Glutamatergic neuron (in vitro differentiated cells): ENCODE results near the gene KIRREL1. TPM values are rescaled to one million over a fixed set of nuclear protein-coding genes. Genes with fewer than 3 reads are reported as not detected.

Experiments used
- DNase-seq: peaks from one replicate; pipeline ENCODE4 v3.0.0; 2022
- H3K27ac Mint-ChIP-seq: one replicate; pipeline ENCODE4 v1.8.0; 2020; ENCODE audit warnings: mild to moderate bottlenecking, mixed read lengths, inconsistent platforms; ENCODE audit not compliant: unreplicated experiment
- H3K27me3 Mint-ChIP-seq: one replicate; pipeline ENCODE4 v1.8.0; 2020; ENCODE audit warnings: mild to moderate bottlenecking, moderate library complexity, mixed read lengths, inconsistent platforms; ENCODE audit not compliant: unreplicated experiment
- H3K36me3 Mint-ChIP-seq: one replicate; pipeline ENCODE4 v1.8.0; 2020; ENCODE audit warnings: mild to moderate bottlenecking, mixed read lengths, inconsistent platforms; ENCODE audit not compliant: unreplicated experiment
- H3K4me1 Mint-ChIP-seq: one replicate; pipeline ENCODE4 v1.8.0; 2020; ENCODE audit warnings: mild to moderate bottlenecking, low read depth, mixed read lengths, inconsistent platforms; ENCODE audit not compliant: unreplicated experiment
- H3K4me3 Mint-ChIP-seq: one replicate; pipeline ENCODE4 v1.8.0; 2020; ENCODE audit warnings: mild to moderate bottlenecking, mixed read lengths, inconsistent platforms; ENCODE audit not compliant: unreplicated experiment
- H3K9me3 Mint-ChIP-seq: one replicate; pipeline ENCODE4 v1.8.0; 2020; ENCODE audit warnings: mild to moderate bottlenecking, moderate library complexity, mixed read lengths, inconsistent platforms; ENCODE audit not compliant: unreplicated experiment
- total RNA-seq: library from RNA; stranded (reverse); fragmentation: NEBNext Ultra II Directional; extraction: Animal tissue kit (Norgen Biotek cat#: 25700); gene quantifications from one replicate; pipeline ENCODE4 v1.2.1, GENCODE V29; 2021; ENCODE audit not compliant: unreplicated experiment
- TF ChIP-seq, protein P1 (sequence below): fragments of 200-600 bp; sonication (generic); IDR thresholded peaks from one replicate; pipeline ENCODE4 v1.5.0; 2021; ENCODE audit not compliant: partially characterized antibody, unreplicated experiment

The KIRREL1 gene
- total RNA-seq, 1 donor from 2014 or later, result 8.1 TPM

DNA sequence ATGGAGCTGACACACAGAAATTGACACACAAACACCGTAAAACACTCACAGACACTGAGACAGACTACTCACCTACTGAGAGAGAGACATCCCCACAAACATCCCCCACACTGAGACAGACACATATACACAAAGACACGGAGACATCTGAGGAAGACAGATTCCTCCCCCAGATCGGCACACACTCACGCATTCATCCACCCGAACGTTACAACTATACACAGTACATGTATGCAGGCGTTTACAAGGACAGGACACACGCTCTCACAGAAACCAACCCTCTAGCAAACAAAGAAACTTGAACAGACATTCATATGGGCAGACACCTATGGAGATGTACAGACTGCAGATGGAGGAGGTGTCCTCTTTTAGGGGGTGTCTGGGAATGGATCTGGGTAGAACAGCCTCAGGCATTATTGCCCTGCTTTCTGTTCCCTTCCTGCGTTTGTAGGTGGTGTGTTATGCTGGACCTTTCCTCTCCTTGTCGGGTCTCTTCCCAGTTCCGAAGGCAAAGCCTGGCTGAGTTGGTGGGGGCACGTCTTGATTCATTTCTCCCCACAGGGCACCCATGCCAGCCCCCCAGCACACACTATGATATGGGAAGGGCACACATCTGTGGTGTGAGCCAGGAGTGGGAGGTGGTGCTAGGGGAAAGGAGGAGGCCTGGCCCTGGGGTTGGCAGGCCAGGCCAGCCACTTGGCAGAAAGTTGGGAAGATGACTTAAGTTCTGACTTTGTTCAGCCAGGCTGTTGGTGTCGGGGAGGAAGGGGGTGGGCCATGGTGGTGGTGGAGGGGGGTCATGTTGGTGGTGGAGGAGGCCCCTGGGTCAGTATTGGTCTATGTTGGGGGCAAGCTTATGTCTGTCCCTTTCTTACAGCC is 1.5 kb downstream of the KIRREL1 start:
- TF ChIP-seq, protein P1, sequence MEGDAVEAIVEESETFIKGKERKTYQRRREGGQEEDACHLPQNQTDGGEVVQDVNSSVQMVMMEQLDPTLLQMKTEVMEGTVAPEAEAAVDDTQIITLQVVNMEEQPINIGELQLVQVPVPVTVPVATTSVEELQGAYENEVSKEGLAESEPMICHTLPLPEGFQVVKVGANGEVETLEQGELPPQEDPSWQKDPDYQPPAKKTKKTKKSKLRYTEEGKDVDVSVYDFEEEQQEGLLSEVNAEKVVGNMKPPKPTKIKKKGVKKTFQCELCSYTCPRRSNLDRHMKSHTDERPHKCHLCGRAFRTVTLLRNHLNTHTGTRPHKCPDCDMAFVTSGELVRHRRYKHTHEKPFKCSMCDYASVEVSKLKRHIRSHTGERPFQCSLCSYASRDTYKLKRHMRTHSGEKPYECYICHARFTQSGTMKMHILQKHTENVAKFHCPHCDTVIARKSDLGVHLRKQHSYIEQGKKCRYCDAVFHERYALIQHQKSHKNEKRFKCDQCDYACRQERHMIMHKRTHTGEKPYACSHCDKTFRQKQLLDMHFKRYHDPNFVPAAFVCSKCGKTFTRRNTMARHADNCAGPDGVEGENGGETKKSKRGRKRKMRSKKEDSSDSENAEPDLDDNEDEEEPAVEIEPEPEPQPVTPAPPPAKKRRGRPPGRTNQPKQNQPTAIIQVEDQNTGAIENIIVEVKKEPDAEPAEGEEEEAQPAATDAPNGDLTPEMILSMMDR, result no peak
- peak overlapping the region; percentile 10 for H3K27ac Mint-ChIP-seq
- H3K4me3 Mint-ChIP-seq, result peak overlapping the region; percentile 61
- peaks cover 6% of the 10 kb centered on the region for H3K9me3 Mint-ChIP-seq
- H3K36me3 Mint-ChIP-seq, result no peaks in the 10 kb centered on the region
- peaks cover 9% of the 10 kb centered on the region for H3K4me1 Mint-ChIP-seq
- peaks cover 17% of the 10 kb centered on the region for H3K27me3 Mint-ChIP-seq
- no peak for DNase-seq

DNA sequence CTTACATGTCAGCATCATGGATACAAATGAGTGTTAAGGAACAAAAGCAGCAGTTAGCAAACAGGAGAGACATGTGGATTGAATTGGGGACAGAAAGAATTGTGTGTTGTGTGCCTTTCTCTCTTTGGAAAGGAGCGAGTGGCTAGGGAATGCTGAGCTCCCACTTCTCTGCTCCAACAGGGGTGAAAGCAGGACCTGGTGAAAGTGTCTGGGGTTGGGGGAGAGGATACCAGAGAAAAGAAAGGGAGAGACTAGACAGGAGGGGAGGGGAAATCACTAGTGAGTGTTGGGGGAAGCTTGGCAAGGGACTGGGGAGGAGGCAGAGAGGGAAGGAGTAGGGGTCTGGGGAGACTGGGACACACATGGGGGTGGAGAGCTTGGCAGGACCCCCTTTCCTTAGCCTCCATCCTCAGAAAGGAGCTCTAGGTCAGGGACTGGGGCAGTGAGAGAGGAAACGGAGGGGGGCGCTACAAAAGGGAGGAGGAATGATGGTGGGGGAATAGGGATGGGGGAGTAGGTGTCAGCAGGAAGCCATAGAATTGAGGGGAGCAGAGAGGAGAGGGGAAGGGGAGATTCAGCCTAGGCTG is 2.2 kb downstream of the KIRREL1 start:
- peaks cover 11% of the 10 kb centered on the region for H3K4me1 Mint-ChIP-seq
- TF ChIP-seq, protein P1, result no peak
- no peaks in the 10 kb centered on the region for H3K36me3 Mint-ChIP-seq
- DNase-seq, result no peak
- peaks cover 17% of the 10 kb centered on the region for H3K27me3 Mint-ChIP-seq
- H3K9me3 Mint-ChIP-seq, result peaks cover 6% of the 10 kb centered on the region
- H3K27ac Mint-ChIP-seq, result no peak overlapping the region
- H3K4me3 Mint-ChIP-seq, result no peak overlapping the region

DNA sequence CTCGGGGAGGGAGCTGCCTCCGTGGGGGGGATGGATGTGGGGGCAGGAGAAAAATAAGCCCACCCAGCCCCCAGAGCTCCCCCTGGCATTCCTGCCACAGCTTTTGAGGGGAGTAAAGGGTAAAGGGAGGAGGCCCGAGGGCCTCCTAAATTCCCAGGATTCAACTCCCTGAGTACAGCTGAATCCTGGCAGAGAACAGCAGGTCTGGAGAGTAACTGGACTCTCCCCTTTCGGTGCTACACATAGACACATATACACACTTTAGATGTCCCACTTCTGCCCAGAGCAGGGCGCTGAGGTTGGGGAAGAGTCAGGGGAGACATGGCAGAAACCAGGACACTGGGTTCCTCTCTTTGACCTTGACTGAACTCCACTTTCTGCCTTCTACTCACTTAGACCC is 3.0 kb downstream of the KIRREL1 start:
- Mint-ChIP-seq H3K27me3 (peaks cover 16% of the 10 kb centered on the region), H3K9me3 (peaks cover 9% of the 10 kb centered on the region), H3K4me3 (no peak overlapping the region), H3K27ac (no peak overlapping the region), H3K36me3 (no peaks in the 10 kb centered on the region), H3K4me1 (peaks cover 17% of the 10 kb centered on the region)
- TF ChIP-seq, protein P1, result no peak
- DNase-seq, result no peak

DNA sequence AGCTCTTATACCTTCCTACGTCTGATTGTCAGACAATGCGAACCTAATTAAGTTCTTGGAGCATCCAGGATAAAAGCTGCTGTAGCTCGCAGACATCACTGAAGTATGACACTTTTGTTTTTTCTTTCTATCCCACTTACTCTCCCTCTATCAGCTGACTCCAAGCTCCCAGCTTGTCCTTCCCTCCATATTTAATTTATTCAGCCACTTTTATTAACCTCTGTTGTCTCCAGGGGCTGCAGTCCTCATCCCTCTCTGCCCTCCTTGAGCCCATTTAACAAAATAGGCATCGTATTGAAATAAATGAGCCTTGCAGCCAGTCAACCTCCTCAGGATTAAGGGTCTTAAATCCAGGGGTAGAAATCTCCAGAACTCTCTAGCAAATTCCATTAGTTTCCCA is 7.1 kb downstream of the KIRREL1 start:
- no peak for DNase-seq
- no peak overlapping the region for H3K4me3 Mint-ChIP-seq
- TF ChIP-seq, protein P1, result no peak
- H3K27ac Mint-ChIP-seq, result no peak overlapping the region
- H3K27me3 Mint-ChIP-seq, result peaks cover 4% of the 10 kb centered on the region
- H3K36me3 Mint-ChIP-seq, result no peaks in the 10 kb centered on the region
- peaks cover 5% of the 10 kb centered on the region for H3K9me3 Mint-ChIP-seq
- peaks cover 32% of the 10 kb centered on the region for H3K4me1 Mint-ChIP-seq

DNA sequence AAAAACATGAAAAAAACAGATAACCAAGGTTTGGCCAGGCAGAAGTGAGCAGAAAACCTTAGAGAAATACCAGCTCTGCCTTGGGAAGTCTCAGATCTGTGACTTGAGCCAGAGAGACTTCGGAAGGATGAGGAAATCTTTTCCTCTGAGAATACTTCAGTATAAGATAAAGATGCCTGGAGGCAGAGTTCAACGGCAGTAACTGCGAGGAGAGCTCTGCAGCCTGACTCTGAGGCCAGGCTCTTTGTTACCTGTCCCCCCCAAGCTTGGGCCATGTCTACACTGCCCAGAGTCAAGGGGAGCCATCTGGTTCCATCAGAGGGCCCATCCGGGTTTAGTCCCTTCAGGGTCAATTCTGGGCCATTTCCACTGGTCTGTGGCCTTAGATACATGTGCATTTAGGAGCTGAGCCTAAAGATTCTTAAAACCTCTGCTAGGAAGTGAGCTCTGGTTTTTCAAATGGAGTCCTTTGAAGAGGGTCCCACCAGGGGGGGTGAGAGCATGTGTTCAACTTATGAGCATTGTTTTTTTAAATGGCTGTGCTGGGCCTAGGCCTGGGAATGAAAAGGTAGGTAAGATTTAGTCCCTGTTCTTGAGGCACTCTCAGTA is 8.7 kb downstream of the KIRREL1 start:
- Mint-ChIP-seq H3K36me3 (no peaks in the 10 kb centered on the region), H3K9me3 (peaks cover 5% of the 10 kb centered on the region), H3K27ac (no peak overlapping the region), H3K27me3 (peaks cover 7% of the 10 kb centered on the region), H3K4me1 (peaks cover 43% of the 10 kb centered on the region), H3K4me3 (no peak overlapping the region)
- TF ChIP-seq, protein P1, result no peak
- DNase-seq, result no peak
